ENCODE measurements around the gene CAMSAP3. TPM values are rescaled to one million over a fixed set of nuclear protein-coding genes. Genes with fewer than 3 reads are reported as not detected.

Gene CAMSAP3
- total RNA-seq, 2 donors from 2014 or later, result 21.8 to 32.3 TPM

DNA sequence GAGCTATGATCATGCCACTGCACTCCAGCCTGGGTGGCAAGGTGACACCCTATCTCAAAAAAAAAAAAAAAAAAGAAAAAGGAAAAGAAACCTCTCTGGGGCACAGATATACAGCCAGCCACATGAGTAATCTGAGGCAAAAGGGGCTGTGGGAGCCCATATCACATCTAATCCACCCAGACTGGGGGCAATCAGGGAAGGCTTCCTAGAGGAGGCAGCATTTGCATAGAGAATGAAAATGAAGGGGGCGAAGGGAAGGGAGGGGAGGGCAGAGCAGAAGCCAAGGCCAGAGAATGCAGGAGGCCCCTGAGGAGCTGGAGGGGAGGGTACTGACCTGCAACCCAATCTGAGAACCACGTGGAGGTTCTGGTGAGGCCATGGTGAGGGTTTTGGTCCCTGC lies 54.5 kb downstream of the CAMSAP3 start:
- intact Hi-C loops (cut with DNase I), result no loop called here
- WGBS, 2 donors, result 54 to 59% methylated on average over 2 of the region's 2 CpGs
- no peak for DNase-seq
- Histone ChIP-seq H3K36me3 (replicated peaks in 1 of 2; ENCODE audit: insufficient read depth in 1 of 2, low read depth in 2 of 2) (no peaks in the 10 kb centered on the region), H3K27me3 (no peaks in the 10 kb centered on the region), H3K27ac (peak overlapping the region in 2 of 4 donors; percentile 61 to 69), H3K9me3 (no peaks in the 10 kb centered on the region), H3K4me1 (peaks cover 27% of the 10 kb centered on the region), H3K4me3 (no peak overlapping the region)
- no peak for ATAC-seq
- TF ChIP-seq, protein P1, sequence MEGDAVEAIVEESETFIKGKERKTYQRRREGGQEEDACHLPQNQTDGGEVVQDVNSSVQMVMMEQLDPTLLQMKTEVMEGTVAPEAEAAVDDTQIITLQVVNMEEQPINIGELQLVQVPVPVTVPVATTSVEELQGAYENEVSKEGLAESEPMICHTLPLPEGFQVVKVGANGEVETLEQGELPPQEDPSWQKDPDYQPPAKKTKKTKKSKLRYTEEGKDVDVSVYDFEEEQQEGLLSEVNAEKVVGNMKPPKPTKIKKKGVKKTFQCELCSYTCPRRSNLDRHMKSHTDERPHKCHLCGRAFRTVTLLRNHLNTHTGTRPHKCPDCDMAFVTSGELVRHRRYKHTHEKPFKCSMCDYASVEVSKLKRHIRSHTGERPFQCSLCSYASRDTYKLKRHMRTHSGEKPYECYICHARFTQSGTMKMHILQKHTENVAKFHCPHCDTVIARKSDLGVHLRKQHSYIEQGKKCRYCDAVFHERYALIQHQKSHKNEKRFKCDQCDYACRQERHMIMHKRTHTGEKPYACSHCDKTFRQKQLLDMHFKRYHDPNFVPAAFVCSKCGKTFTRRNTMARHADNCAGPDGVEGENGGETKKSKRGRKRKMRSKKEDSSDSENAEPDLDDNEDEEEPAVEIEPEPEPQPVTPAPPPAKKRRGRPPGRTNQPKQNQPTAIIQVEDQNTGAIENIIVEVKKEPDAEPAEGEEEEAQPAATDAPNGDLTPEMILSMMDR (IDR thresholded peaks at IDR 0.05), result no peak
- TF ChIP-seq POLR2A (IDR thresholded peaks at IDR 0.05), result no peak

GRCh38 chr19:7652061-7652641 lies 56.5 kb downstream of the CAMSAP3 start:
- Histone ChIP-seq H3K4me3 (no peak overlapping the region), H3K36me3 (replicated peaks in 1 of 2; ENCODE audit: insufficient read depth in 1 of 2, low read depth in 2 of 2) (no peaks in the 10 kb centered on the region), H3K4me1 (peaks cover 27% of the 10 kb centered on the region), H3K9me3 (no peaks in the 10 kb centered on the region), H3K27ac (peak overlapping the region; percentile 77 to 85 (median 82)), H3K27me3 (no peaks in the 10 kb centered on the region)
- peak in 2 of 3 donors; percentile 11 to 28 for TF ChIP-seq POLR2A (IDR thresholded peaks at IDR 0.05)
- TF ChIP-seq, protein P1 (IDR thresholded peaks at IDR 0.05), result peak; percentile 96 to 100 (median 98)
- peak; percentile 94 for ATAC-seq
- peak; percentile 88 to 94 (median 92) for DNase-seq
- 3 to 5% methylated on average over 22 to 28 of the region's 28 CpGs for WGBS, 2 donors
- intact Hi-C loops (cut with DNase I), result no loop called here

GRCh38 chr19:7654401-7654800 lies 58.7 kb downstream of the CAMSAP3 start:
- no peak for TF ChIP-seq POLR2A (IDR thresholded peaks at IDR 0.05)
- TF ChIP-seq, protein P1 (IDR thresholded peaks at IDR 0.05), result no peak
- Histone ChIP-seq H3K4me1 (peaks cover 18% of the 10 kb centered on the region), H3K9me3 (no peaks in the 10 kb centered on the region), H3K4me3 (no peak overlapping the region), H3K27ac (no peak overlapping the region), H3K27me3 (no peaks in the 10 kb centered on the region), H3K36me3 (replicated peaks in 1 of 2; ENCODE audit: insufficient read depth in 1 of 2, low read depth in 2 of 2) (no peaks in the 10 kb centered on the region)
- intact Hi-C loops (cut with DNase I), result no loop called here
- ATAC-seq, result no peak
- DNase-seq, result no peak
- WGBS, 2 donors, result 42 to 47% methylated on average over 8 of the region's 8 CpGs

GRCh38 chr19:7655581-7655980 lies 59.9 kb downstream of the CAMSAP3 start:
- peaks cover 16% of the 10 kb centered on the region for H3K4me1 ChIP-seq
- intact Hi-C loops (cut with DNase I), result no loop called here
- 56 to 63% methylated on average over 8 of the region's 8 CpGs for WGBS, 2 donors
- H3K27ac ChIP-seq, result peak overlapping the region in 1 of 4 donors; percentile 48
- H3K4me3 ChIP-seq, result no peak overlapping the region
- TF ChIP-seq, protein P1 (IDR thresholded peaks at IDR 0.05), result no peak
- TF ChIP-seq POLR2A (IDR thresholded peaks at IDR 0.05), result no peak
- ATAC-seq, result no peak
- no peaks in the 10 kb centered on the region for H3K27me3 ChIP-seq
- peak in 1 of 4 donors; percentile 35 for DNase-seq
- no peaks in the 10 kb centered on the region for H3K36me3 ChIP-seq (replicated peaks in 1 of 2; ENCODE audit: insufficient read depth in 1 of 2, low read depth in 2 of 2)
- no peaks in the 10 kb centered on the region for H3K9me3 ChIP-seq

Measured in body of pancreas (tissue), 4 donors.